HG02623 (cell line): Measurements from ENCODE around the gene UQCRH.
"Not testable (repeated sequence)": the region's sequence is repeated elsewhere in the genome, so short reads cannot be mapped to it uniquely, and the experiment has no call there.

Experiments
- ATAC-seq: cut with Tn5 transposase; IDR thresholded peaks from one replicate; pipeline ENCODE4 v1.9.1; 2021; ENCODE audit warnings: moderate library complexity; ENCODE audit not compliant: unreplicated experiment

UQCRH gene

GRCh38 chr1:46298387-46298786 lies 5.1 kb upstream of the UQCRH start:
- no peak for ATAC-seq

DNA sequence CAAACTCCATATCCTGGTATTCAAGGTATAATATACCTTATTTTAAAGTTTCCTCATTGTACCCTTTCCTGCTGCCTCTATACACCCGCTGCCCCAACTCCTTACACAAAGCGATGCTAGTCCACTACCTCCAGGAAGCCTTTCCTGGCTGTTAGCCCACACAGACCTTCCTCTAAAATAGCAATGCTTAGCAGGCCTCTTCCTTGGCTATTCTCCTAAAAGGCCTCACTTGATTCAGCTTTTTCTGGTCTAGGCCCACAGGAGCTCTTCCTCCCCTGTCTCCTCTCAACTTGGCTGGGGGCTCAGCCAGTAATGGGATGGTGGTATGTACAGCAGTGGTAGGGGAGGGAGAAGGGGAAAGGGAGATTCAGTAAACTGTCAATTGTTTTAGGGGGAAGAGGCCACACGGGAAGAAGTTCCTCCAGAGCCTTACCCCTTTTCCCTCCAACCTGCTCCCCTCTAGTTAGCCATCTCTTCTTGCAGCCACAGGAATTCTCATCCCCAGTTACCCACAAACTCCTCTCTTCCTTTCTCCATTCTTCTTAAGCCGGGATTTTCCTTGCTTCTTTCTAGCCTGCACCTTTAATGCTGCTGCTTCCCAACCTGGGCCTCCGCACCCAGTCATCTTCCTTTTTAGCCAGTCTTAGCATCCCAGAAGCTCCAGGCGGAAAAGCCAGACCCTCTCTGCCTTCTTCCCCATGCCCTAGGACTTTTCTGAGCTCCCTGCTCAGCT lies 2.7 kb upstream of the UQCRH start:
- no peak for ATAC-seq

DNA sequence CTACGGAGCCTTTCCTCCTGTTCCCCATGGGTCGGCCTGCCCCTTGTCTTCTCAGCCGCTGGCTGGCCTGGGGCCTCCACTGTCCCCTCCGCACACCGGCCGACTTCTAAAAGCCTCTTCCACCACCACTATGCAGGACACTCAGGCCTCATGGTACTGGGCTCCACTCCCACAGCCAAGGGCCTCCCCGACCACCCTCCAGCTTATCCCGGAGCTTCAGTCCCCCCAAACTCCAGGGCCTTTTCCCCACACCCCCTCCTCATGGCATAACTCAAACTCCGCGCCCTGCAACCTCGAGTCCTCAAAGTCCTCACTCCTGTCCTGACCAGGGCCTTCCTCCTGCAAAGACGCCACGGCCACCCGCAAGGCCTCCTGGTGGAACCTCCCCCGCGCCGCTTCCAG lies 2.1 kb upstream of the UQCRH start:
- no peak for ATAC-seq

GRCh38 chr1:46301808-46302640 lies 1.5 kb upstream of the UQCRH start:
- no peak for ATAC-seq

DNA sequence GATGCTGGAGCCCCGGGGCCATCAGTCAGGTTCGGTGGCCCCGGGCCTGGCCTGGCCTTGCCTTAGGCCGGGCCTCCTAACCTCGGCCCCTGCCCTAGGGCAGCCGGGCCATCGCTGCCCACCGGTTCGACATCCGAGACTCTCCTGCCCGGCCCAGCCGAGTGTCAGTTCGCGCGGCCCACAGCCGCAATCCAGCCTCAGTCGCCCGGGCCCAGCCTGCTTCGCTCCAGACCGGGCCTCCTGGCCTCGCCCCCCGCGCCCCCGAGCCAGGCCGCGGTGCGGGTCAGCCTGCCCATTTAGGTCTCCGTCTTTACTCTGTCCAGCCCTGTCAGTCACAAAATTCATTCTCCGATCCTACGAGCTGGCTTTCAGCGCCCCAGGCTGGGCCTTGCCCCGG lies 859 bp upstream of the UQCRH start:
- ATAC-seq, result peak; percentile 10

- no peak for ATAC-seq
Observed at GRCh38 chr1:46303872-46304326, 401 bp downstream of the UQCRH start.

GRCh38 chr1:46306159-46306530 lies 2.6 kb downstream of the UQCRH start:
- no peak for ATAC-seq

- no peak for ATAC-seq
Observed at GRCh38 chr1:46309401-46310159, 6.1 kb downstream of the UQCRH start.

DNA sequence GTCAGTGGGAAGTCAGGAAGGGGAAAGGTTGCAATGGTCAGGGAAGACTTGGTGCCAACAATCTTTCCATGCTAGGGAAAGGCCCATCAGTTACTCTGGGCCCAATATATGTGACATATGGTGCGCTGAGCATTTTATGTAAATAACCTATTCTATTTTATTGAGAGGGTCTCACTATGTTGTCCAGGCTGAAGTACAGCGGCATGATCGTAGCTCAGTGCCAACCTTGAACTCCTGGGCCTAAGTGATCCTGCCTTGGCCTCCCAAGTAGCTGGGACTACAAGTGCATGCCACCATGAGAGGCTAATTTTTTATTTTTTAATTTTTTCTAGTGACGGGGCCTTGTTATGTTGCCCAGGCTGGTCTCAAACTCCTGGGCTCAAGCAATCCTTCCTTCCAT lies 6.8 kb downstream of the UQCRH start:
- no peak for ATAC-seq

DNA sequence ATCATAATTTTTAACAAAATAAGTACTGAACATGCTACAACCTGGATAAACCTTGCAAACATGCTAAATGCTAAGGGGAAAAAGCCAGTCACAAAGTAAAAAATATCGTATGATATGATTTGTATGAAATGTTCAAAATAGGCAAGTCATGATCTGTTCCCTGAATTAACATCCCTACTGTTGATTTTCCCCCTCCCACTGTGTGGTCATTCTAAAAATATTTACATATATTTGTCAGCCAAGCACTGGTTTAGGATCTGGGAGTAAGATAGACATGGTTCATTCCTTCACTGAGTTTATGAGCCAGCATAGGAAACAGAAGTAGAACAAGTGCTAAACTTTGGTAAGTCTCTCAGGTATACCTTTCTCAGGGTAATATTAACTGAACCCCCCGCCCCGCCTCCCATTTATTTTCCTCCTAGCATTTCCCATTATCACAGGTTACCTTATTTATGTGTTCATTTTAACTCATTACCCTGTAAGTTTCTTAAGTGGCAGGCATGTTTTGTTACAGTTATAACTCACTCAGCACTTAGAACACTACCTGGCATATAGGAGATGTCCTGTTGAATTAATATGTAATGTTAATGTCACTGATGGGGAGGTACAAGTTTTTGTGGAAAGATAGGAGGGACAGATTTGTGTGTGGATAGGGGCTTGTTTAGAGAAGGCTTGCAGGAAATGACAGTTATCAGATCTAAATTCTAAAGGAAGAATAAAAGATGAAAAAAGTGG lies 12.3 kb downstream of the UQCRH start:
- ATAC-seq, result no peak

- ATAC-seq, result no peak
Observed at GRCh38 chr1:46317323-46317722, 13.8 kb downstream of the UQCRH start.

GRCh38 chr1:46319301-46319700 lies 15.8 kb downstream of the UQCRH start:
- not testable (repeated sequence) for ATAC-seq

GRCh38 chr1:46319960-46320914 lies 16.7 kb downstream of the UQCRH start:
- ATAC-seq, result not testable (repeated sequence)

- ATAC-seq, result not testable (repeated sequence)
Observed at GRCh38 chr1:46322191-46322590, 18.7 kb downstream of the UQCRH start.

DNA sequence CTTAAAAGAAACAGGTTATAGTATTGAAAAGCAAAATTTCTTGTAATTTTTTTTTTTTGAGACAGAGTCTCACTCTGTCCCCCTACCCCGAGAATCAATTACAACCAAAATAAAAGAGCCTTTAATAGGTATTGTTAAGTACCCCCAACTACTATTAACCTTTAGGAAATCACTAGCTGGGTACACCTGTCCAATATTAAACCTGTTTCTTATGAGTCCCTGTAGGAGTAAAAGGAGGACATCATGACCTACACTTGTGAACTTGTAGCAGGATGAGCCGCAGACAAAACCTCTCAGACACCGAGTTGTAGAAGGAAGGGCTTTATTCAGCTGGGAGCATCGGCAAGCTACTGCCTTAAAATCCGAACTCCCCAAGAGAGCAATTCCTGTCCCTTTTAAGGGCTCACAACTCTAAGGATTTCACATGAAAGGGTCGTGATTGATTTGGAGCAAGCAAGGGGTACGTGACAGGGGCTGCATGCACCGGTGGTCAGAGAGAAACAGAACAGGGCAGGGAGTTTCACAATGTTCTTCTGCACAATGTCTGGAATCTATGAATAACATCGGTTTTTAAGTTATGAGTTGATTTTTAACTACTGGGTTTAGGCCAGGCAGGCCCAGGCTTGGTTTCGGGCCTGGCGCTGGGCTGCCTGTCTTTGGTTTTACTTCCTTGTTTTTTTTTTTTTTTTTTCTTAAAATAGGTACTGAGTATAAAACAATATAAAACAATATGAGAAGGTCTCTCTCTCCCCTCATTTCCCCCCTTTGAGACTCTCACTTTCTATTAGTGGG lies 22.0 kb downstream of the UQCRH start:
- not testable (repeated sequence) for ATAC-seq

DNA sequence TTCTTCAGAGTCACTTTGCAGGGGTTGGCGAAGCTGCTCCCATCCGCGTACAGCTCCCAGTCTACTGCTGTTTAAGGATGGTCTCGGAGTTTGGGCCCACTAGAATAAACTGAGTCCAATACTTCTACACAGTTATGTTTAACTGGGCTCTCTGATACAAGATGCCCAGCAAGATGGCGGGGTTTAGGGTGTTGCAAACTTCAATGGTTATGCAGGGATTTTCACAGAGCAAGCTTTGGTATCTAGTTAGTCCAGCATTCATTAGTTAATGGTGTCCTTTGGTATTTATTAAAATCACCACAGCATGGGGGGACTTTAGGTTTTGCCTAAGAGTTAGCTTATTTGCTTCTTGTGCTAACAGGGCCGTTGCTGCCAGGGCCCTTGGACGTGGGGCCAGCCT lies 24.7 kb downstream of the UQCRH start:
- not testable (repeated sequence) for ATAC-seq

DNA sequence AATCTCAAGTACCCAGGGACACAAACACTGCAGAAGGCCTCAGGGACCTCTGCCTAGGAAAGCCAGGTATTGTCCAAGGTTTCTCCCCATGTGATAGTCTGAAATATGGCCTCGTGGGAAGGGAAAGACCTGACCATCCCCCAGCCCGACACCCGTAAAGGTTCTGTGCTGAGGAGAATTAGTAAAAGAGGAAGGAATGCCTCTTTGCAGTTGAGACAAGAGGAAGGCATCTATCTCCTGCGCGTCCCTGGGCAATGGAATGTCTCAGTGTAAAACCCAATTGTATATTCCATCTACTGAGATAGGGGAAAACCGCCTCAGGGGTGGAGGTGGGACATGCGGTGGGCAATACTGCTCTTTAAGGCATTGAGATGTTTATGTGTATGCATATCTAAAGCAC lies 26.3 kb downstream of the UQCRH start:
- not testable (repeated sequence) for ATAC-seq

DNA sequence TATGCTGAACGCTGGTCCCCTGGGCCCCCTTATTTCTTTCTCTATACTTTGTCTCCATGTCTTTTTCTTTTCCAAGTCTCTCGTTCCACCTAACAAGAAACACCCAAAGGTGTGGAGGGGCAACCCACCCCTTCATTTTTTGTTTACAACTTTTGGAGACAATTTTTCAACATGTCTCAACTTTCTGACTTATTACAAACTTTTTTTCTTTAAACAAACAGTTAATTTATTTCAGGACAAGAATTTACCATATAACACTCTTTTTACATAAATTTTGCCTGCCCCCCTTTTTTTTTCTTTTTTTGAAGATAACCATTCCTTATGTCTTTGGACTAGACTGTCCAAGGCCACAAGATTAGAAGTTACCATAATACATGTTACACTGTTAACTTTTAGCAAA lies 26.9 kb downstream of the UQCRH start:
- not testable (repeated sequence) for ATAC-seq
